ENCODE data around the gene TACO1.

The TACO1 gene

DNA sequence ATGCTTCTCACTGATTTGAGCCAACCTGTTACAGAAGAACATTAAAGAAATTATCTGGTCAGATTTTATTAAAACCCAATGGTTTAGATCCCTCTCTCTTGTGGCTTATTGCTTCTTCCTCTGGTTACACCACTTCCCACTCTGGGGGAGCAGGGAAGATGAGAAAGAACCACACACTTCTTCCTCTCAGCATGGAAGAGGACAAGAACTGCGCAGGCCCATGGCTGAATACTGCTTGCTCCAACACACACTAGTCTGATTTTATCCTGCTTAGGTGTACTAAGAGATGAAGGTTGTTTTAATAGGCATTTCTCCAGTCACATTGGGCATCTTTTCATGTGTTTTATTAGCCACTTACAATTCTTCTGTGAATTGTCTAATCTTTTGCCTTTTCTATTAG lies 49.1 kb downstream of the TACO1 start:
- Histone ChIP-seq H3K27ac (ENCODE audit: low read length) (no peak overlapping the region), H3K36me3 (ENCODE audit: control insufficient read depth in 2 of 2, insufficient read depth in 2 of 2, low read length in 2 of 2) (peaks cover 17 to 18% of the 10 kb centered on the region in 2 donors), H3K4me1 (ENCODE audit: control insufficient read depth, insufficient read depth, low read length) (peaks cover 20% of the 10 kb centered on the region)

DNA sequence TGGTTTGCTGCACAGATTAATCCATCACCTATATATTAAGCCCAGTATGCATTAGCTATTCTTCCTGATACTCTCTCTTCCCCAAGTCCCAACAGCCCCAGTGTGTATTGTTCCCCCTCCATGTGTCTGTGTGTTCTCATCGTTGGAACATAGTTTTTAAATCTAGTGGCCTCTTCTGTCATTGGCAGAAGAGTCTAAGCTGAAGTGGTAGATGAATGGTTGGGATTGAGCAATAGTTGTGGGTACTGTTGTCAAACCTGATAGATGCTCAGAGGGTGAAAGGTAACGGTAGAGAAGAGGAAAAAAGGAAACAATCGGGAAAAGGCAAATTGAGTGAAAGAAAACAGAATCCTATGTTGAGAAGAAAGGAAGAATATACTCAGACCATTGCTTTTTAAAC lies 51.4 kb downstream of the TACO1 start:
- H3K27me3 ChIP-seq (ENCODE audit: control insufficient read depth in 1 of 2, insufficient read depth in 2 of 2, low read length in 2 of 2), result no peaks in the 10 kb centered on the region
- no peak overlapping the region for H3K27ac ChIP-seq (ENCODE audit: low read length)
- H3K36me3 ChIP-seq (ENCODE audit: control insufficient read depth in 2 of 2, insufficient read depth in 2 of 2, low read length in 2 of 2), result peaks cover 8% of the 10 kb centered on the region in 2 donors
- H3K4me3 ChIP-seq (ENCODE audit: low read length in 2 of 2), result no peak overlapping the region
- H3K4me1 ChIP-seq (ENCODE audit: control insufficient read depth, insufficient read depth, low read length), result peaks cover 10% of the 10 kb centered on the region
- no peak overlapping the region for H3K9ac ChIP-seq (ENCODE audit: low read length in 2 of 2)
- no peaks in the 10 kb centered on the region for H3K9me3 ChIP-seq (ENCODE audit: control insufficient read depth in 2 of 2, low read length in 2 of 2)

More for the DNA sequence above, 49.1 kb downstream of the TACO1 start:
- Histone ChIP-seq H3K27me3 (ENCODE audit: control insufficient read depth in 1 of 2, insufficient read depth in 2 of 2, low read length in 2 of 2) (no peaks in the 10 kb centered on the region), H3K4me3 (ENCODE audit: low read length in 2 of 2) (no peak overlapping the region), H3K9me3 (ENCODE audit: control insufficient read depth in 2 of 2, low read length in 2 of 2) (no peaks in the 10 kb centered on the region), H3K9ac (ENCODE audit: low read length in 2 of 2) (no peak overlapping the region)

DNA sequence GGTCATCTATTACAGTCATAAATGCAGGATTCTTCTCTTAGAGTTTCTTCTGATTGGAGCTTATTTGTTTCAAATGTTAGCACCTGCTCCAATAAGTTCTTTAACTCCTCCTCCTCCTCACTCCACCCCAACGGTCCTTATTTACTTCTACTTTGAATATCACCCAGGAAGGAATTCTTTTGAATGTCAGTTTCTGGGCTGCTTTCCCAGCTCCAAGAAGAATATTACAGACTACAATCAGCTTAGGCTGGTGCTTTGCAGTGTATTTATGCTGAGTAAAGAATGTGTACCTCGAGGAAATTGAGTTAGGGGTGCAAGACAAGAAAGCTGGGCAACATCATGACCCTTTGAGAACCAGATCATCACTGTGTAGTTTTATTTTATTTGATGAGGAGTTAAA lies 52.4 kb downstream of the TACO1 start:
- Histone ChIP-seq H3K4me1 (ENCODE audit: control insufficient read depth, insufficient read depth, low read length) (peaks cover 7% of the 10 kb centered on the region), H3K27me3 (ENCODE audit: control insufficient read depth in 1 of 2, insufficient read depth in 2 of 2, low read length in 2 of 2) (no peaks in the 10 kb centered on the region), H3K9ac (ENCODE audit: low read length in 2 of 2) (no peak overlapping the region), H3K36me3 (ENCODE audit: control insufficient read depth in 2 of 2, insufficient read depth in 2 of 2, low read length in 2 of 2) (peaks cover 5 to 11% of the 10 kb centered on the region in 2 donors), H3K4me3 (ENCODE audit: low read length in 2 of 2) (no peak overlapping the region), H3K9me3 (ENCODE audit: control insufficient read depth in 2 of 2, low read length in 2 of 2) (no peaks in the 10 kb centered on the region), H3K27ac (ENCODE audit: low read length) (peak overlapping the region; percentile 7)

GRCh38 chr17:63657786-63658185 lies 57.1 kb downstream of the TACO1 start:
- Histone ChIP-seq H3K4me1 (ENCODE audit: control insufficient read depth, insufficient read depth, low read length) (peaks cover 2% of the 10 kb centered on the region), H3K36me3 (ENCODE audit: control insufficient read depth in 2 of 2, insufficient read depth in 2 of 2, low read length in 2 of 2) (peaks cover 16 to 27% of the 10 kb centered on the region in 2 donors), H3K27ac (ENCODE audit: low read length) (no peak overlapping the region), H3K27me3 (ENCODE audit: control insufficient read depth in 1 of 2, insufficient read depth in 2 of 2, low read length in 2 of 2) (no peaks in the 10 kb centered on the region), H3K4me3 (ENCODE audit: low read length in 2 of 2) (no peak overlapping the region), H3K9ac (ENCODE audit: low read length in 2 of 2) (no peak overlapping the region), H3K9me3 (ENCODE audit: control insufficient read depth in 2 of 2, low read length in 2 of 2) (no peaks in the 10 kb centered on the region)

All from stomach smooth muscle (tissue), 2 donors.